ENCODE results near the gene HDAC5.

- TF ChIP-seq CTCF (IDR thresholded peaks at IDR 0.05) = no peak
- TF ChIP-seq POLR2A (IDR thresholded peaks at IDR 0.05) = no peak
- no peak for TF ChIP-seq EP300 (IDR thresholded peaks at IDR 0.05)
Observed at GRCh38 chr17:44043272-44043696, 80.2 kb downstream of the HDAC5 start.
